Neural progenitor cell (in vitro differentiated cells): ENCODE data around the gene UNC5B.

Experiments used
- EZH2 ChIP-seq: fragments of 200-600 bp; sonication (generic); IDR thresholded peaks from 2 replicates; pipeline ENCODE4 v1.6.1; 2017; ENCODE audit warnings: antibody characterized with exemption, mild to moderate bottlenecking, moderate library complexity
- TF ChIP-seq, protein P1 (sequence below): fragments of 200-600 bp; sonication (generic); IDR thresholded peaks from 2 replicates; pipeline ENCODE4 v1.5.1; 2017; ENCODE audit warnings: antibody characterized with exemption, mild to moderate bottlenecking

DNA sequence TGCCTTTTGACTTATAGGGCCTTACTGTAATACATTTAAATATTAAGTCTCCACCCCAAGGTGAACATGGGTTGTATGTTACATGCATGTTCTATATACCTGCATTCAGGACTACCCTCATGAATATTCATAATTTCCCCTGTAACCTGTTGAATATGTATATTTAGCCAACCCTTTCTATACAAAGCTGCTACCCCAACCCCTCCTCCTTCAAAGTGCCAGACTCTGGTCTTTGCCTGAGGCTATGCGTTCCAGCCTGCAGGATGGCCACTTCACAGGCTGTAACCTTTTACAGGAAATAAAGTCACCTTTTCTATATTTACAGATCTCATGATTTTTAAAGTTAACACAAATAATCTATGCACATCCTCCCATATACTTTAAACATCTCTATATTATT is 10.1 kb upstream of the UNC5B start:
- TF ChIP-seq, protein P1, sequence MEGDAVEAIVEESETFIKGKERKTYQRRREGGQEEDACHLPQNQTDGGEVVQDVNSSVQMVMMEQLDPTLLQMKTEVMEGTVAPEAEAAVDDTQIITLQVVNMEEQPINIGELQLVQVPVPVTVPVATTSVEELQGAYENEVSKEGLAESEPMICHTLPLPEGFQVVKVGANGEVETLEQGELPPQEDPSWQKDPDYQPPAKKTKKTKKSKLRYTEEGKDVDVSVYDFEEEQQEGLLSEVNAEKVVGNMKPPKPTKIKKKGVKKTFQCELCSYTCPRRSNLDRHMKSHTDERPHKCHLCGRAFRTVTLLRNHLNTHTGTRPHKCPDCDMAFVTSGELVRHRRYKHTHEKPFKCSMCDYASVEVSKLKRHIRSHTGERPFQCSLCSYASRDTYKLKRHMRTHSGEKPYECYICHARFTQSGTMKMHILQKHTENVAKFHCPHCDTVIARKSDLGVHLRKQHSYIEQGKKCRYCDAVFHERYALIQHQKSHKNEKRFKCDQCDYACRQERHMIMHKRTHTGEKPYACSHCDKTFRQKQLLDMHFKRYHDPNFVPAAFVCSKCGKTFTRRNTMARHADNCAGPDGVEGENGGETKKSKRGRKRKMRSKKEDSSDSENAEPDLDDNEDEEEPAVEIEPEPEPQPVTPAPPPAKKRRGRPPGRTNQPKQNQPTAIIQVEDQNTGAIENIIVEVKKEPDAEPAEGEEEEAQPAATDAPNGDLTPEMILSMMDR: no peak
- no peak for TF ChIP-seq EZH2
